Transverse colon (tissue), 4 donors: ENCODE data around the gene TMBIM4. TPM values are rescaled to one million over a fixed set of nuclear protein-coding genes. Genes with fewer than 3 reads are reported as not detected.

Experiments
- DNase-seq: peaks from one replicate; pipeline ENCODE4 v3.0.0-alpha.2; 2019
- H3K27ac ChIP-seq, 4 donors: fragments of 200-600 bp; sonication (generic); 2 replicates each; pipeline ENCODE4 v1.5.1; 2016 to 2018; ENCODE audit warnings: inconsistent platforms in 4 of 4
- H3K27me3 ChIP-seq: fragments of 200-600 bp; sonication (generic); 2 replicates; pipeline ENCODE4 v1.5.1; 2017; ENCODE audit warnings: inconsistent platforms
- H3K36me3 ChIP-seq, 4 donors: fragments of 200-600 bp; sonication (generic); 2 replicates each; pipeline ENCODE4 v1.5.1; 2017 to 2019; ENCODE audit warnings: inconsistent platforms in 4 of 4
- H3K4me1 ChIP-seq, 4 donors: fragments of 200-600 bp; sonication (generic); 2 replicates each; pipeline ENCODE4 v1.5.1; 2017 to 2020; ENCODE audit warnings: inconsistent platforms in 4 of 4
- H3K4me3 ChIP-seq, 4 donors: fragments of 200-600 bp; sonication (generic); 1 replicate in 1 of 4; 2 replicates in 3 of 4; pipeline versions ENCODE4 v1.5.1 to v1.6.1; 2017 to 2019; ENCODE audit warnings: inconsistent platforms in 4 of 4
- H3K9me3 ChIP-seq, 2 donors: fragments of 200-600 bp; sonication (generic); 2 replicates each; pipeline ENCODE4 v1.5.1; 2017 to 2019; ENCODE audit warnings: inconsistent platforms in 2 of 2
- CTCF ChIP-seq, 5 experiments: fragments of 200-600 bp in 3 of 5; fragments of 450-650 bp in 2 of 5; sonication (generic) in 3 of 5; IDR thresholded peaks; 1 replicate in 2 of 5; 2 replicates in 3 of 5; pipeline ENCODE4 v1.5.1; 2016 to 2017; ENCODE audit warnings: antibody characterized with exemption in 5 of 5, inconsistent platforms in 3 of 5, mild to moderate bottlenecking in 2 of 5, moderate library complexity in 1 of 5
- EP300 ChIP-seq: sonication (generic); formaldehyde crosslinking; IDR thresholded peaks from one replicate; pipeline ENCODE4 v1.6.1; 2017; ENCODE audit warnings: antibody characterized with exemption, low read depth
- POLR2A ChIP-seq: fragments of 450-650 bp; IDR thresholded peaks from one replicate; pipeline ENCODE4 v1.6.1; 2016; ENCODE audit warnings: antibody characterized with exemption, mild to moderate bottlenecking, moderate library complexity
- POLR2AphosphoS5 ChIP-seq, 3 donors: sonication (generic); formaldehyde crosslinking; IDR thresholded peaks; one replicate each; pipeline ENCODE4 v1.6.1; 2016; ENCODE audit warnings: antibody characterized with exemption in 3 of 3
- whole genome bisulfite sequencing, 2 donors: methylation state at CpG; one replicate each; pipeline ENCODE4 v1.1.5; 2018; ENCODE audit warnings: low coverage in 1 of 2; 5-methylcytosine and 5-hydroxymethylcytosine counted together
- in situ Hi-C, 4 donors: fragments of 200-750 bp; cut with MboI; loops; one replicate each; pipeline versions ENCODE4 v1.15.0 to v1.15.1; 2017; ENCODE audit warnings: low sequenced_read_pairs in 3 of 4, low pct_ligation_motif_present in 1 of 4, low pct_unique_long_range_greater_than_20kb in 1 of 4
- intact Hi-C: fragments of 100-400 bp; cut with DNase I; formaldehyde crosslinking; loops from one replicate; pipeline ENCODE4 v1.15.1; 2023; ENCODE audit warnings: low total_unique reads
- total RNA-seq, 4 donors: library from RNA; depleted of rRNA; stranded (reverse); fragments of >200 nt; gene quantifications; one replicate each; pipeline ENCODE4 v1.1.0, GENCODE V29; 2016

Gene TMBIM4
- total RNA-seq, 4 donors from 2014 or later = 15.5 to 217 (median 98.8) TPM

- intact Hi-C loops (no loop called here), in situ Hi-C loops (no loop called here)
- DNase-seq = no peak
- Histone ChIP-seq H3K4me3 (no peak overlapping the region), H3K27me3 (no peaks in the 10 kb centered on the region), H3K9me3 (no peaks in the 10 kb centered on the region), H3K27ac (no peak overlapping the region), H3K4me1 (no peaks in the 10 kb centered on the region), H3K36me3 (no peaks in the 10 kb centered on the region)
- 83 to 89% methylated on average over 1 of the region's 1 CpG for WGBS, 2 donors
- TF ChIP-seq EP300 (no peak), POLR2A (no peak)
These were observed 36.3 kb upstream of the TMBIM4 start for GRCh38 chr12:66206141-66206540.

DNA sequence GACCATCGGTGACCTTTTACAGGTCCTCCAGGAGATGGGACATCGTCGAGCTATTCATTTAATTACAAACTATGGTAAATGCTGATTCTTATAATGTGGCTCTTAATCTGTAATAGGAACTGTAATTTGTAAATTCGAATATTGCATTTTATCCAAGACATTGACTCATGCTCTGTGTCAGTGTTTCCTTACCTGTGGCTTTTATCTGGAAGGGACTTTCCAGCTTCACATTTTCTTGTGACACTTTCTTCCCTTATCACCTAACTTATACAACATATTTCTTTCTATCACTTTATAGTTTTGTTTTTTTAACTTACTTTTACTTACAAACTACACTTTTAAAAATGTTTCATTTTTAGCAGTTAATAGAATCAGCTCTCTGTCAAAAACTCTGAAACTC lies 34.0 kb upstream of the TMBIM4 start:
- in situ Hi-C loops = no loop called here
- Histone ChIP-seq H3K4me1 (no peaks in the 10 kb centered on the region), H3K27me3 (no peaks in the 10 kb centered on the region), H3K36me3 (no peaks in the 10 kb centered on the region), H3K4me3 (no peak overlapping the region), H3K9me3 (no peaks in the 10 kb centered on the region), H3K27ac (no peak overlapping the region)
- DNase-seq = no peak
- intact Hi-C loops = no loop called here
- no peak for TF ChIP-seq POLR2AphosphoS5 (IDR thresholded peaks at IDR 0.05)
- TF ChIP-seq CTCF (IDR thresholded peaks at IDR 0.05) = no peak
- TF ChIP-seq POLR2A = no peak
- TF ChIP-seq EP300 = no peak
- WGBS, 2 donors = 66 to 76% methylated on average over 4 of the region's 4 CpGs

GRCh38 chr12:66199831-66200509 lies 30.2 kb upstream of the TMBIM4 start:
- in situ Hi-C loops = no loop called here
- H3K27me3 ChIP-seq = no peaks in the 10 kb centered on the region
- H3K9me3 ChIP-seq = no peaks in the 10 kb centered on the region
- peaks cover 0 to 4% (median 0%) of the 10 kb centered on the region in 4 donors for H3K4me1 ChIP-seq
- H3K27ac ChIP-seq = no peak overlapping the region
- DNase-seq = no peak
- no peak for TF ChIP-seq CTCF (IDR thresholded peaks at IDR 0.05)
- no peak for TF ChIP-seq POLR2A
- TF ChIP-seq POLR2AphosphoS5 (IDR thresholded peaks at IDR 0.05) = no peak
- no peak for TF ChIP-seq EP300
- H3K4me3 ChIP-seq = no peak overlapping the region
- intact Hi-C loops = loop anchor here (10.0 kb wide), 1 partner anchor 325 kb away; no protein-coding TSS in a partner anchor
- no peaks in the 10 kb centered on the region for H3K36me3 ChIP-seq

DNA sequence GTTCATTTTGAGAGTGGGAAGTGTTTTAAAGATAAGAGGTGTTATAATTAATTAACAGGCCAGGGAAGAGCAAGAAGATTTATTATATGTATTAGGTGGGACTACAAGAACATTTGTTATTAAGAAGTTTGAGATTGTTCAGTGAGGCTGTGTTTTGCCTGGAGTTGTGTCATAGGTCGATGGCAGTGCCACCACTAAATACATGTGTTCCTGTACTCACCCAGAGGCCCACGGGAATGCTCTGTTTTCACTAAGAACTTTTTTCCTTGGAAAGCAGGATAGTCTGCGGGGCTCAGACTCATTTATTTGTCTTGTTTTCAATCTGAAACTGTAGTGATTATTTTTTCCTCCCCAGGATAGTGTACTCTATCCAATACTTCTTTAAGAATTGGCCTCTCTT lies 29.3 kb upstream of the TMBIM4 start:
- Histone ChIP-seq H3K27me3 (no peaks in the 10 kb centered on the region), H3K27ac (no peak overlapping the region), H3K4me3 (no peak overlapping the region), H3K4me1 (peaks cover 0 to 4% (median 0%) of the 10 kb centered on the region in 4 donors), H3K36me3 (no peaks in the 10 kb centered on the region), H3K9me3 (no peaks in the 10 kb centered on the region)
- WGBS, 2 donors = 73 to 81% methylated on average over 2 to 3 of the region's 3 CpGs
- no peak for DNase-seq
- in situ Hi-C loops = no loop called here
- TF ChIP-seq POLR2A (no peak), POLR2AphosphoS5 (IDR thresholded peaks at IDR 0.05) (no peak), EP300 (no peak), CTCF (IDR thresholded peaks at IDR 0.05) (no peak)
- intact Hi-C loops = loop anchor here (10.0 kb wide), 1 partner anchor 324 kb away; no protein-coding TSS in a partner anchor

DNA sequence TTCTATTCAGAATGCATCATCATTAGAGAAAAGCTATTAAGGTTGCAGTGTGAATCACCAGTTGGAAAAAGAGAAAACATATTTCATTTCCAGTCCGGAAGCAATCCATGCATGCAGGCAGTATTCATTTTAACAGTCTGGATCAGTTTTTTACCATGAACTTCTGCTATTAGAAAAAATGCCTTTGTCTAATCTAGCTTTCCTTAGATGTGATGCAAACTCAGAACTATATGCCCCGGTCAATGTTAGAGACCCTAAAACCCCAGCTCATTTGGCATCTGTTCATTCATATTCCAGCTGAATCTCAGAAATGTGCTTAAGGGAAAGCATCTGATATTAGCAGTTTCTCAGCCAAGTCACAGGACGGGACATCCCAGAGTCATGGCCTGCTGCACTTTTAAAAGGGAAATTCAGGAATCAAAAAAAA lies 27.7 kb upstream of the TMBIM4 start:
- DNase-seq = no peak

More for the DNA sequence above, 27.7 kb upstream of the TMBIM4 start:
- intact Hi-C loops = loop anchor here (10.0 kb wide), 1 partner anchor 323 kb away; no protein-coding TSS in a partner anchor
- H3K4me3 ChIP-seq = no peak overlapping the region
- H3K9me3 ChIP-seq = no peaks in the 10 kb centered on the region
- H3K4me1 ChIP-seq = peaks cover 0 to 4% (median 0%) of the 10 kb centered on the region in 4 donors
- WGBS, 2 donors = 56 to 69% methylated on average over 3 of the region's 3 CpGs
- no peak overlapping the region for H3K27ac ChIP-seq
- H3K36me3 ChIP-seq = no peaks in the 10 kb centered on the region
- in situ Hi-C loops = no loop called here
- TF ChIP-seq CTCF (IDR thresholded peaks at IDR 0.05) = no peak
- no peak for TF ChIP-seq POLR2AphosphoS5 (IDR thresholded peaks at IDR 0.05)
- no peak for TF ChIP-seq POLR2A
- TF ChIP-seq EP300 = no peak
- H3K27me3 ChIP-seq = no peaks in the 10 kb centered on the region
